ELR (cell line): ENCODE data around the gene NBEA.

Source experiments
- DNase-seq: peaks from one replicate; pipeline ENCODE4 v3.0.0-alpha.2; 2015; ENCODE audit warnings: low read depth

Gene NBEA

GRCh38 chr13:35475960-35476943 lies 534.2 kb downstream of the NBEA start, which contains the start of gene MAB21L1:
MAB21L1 (minus strand) TSS chr13:35476689; CDS start chr13:35476138, 551 bp downstream.
- DNase-seq: peak; percentile 90

GRCh38 chr13:35477386-35477946 lies 535.4 kb downstream of the NBEA start:
- DNase-seq: peak; percentile 53

- DNase-seq: peak; percentile 71
Measured at GRCh38 chr13:35478271-35479037, 536.4 kb downstream of the NBEA start.

- peak; percentile 77 for DNase-seq
Measured at GRCh38 chr13:35479038-35479492, 537.0 kb downstream of the NBEA start.

GRCh38 chr13:35479706-35480105 lies 537.6 kb downstream of the NBEA start:
- peak; percentile 46 for DNase-seq

GRCh38 chr13:35480346-35480745 lies 538.3 kb downstream of the NBEA start:
- DNase-seq: peak; percentile 21

- peak; percentile 51 for DNase-seq
Measured at GRCh38 chr13:35481777-35482176, 539.7 kb downstream of the NBEA start.

GRCh38 chr13:35482527-35482926 lies 540.5 kb downstream of the NBEA start:
- no peak for DNase-seq

- DNase-seq: peak; percentile 34
Measured at GRCh38 chr13:35483761-35484160, 541.7 kb downstream of the NBEA start.

GRCh38 chr13:35484384-35484783 lies 542.3 kb downstream of the NBEA start:
- DNase-seq: peak; percentile 34

GRCh38 chr13:35485424-35485823 lies 543.4 kb downstream of the NBEA start:
- no peak for DNase-seq

GRCh38 chr13:35489050-35489449 lies 547.0 kb downstream of the NBEA start:
- DNase-seq: no peak

GRCh38 chr13:35496006-35496405 lies 553.9 kb downstream of the NBEA start:
- no peak for DNase-seq

GRCh38 chr13:35496761-35497386 lies 554.8 kb downstream of the NBEA start:
- no peak for DNase-seq

GRCh38 chr13:35498231-35498630 lies 556.2 kb downstream of the NBEA start:
- DNase-seq: peak; percentile 47

GRCh38 chr13:35499196-35499662 lies 557.2 kb downstream of the NBEA start:
- DNase-seq: no peak

GRCh38 chr13:35499676-35500075 lies 557.6 kb downstream of the NBEA start:
- no peak for DNase-seq

GRCh38 chr13:35500144-35500543 lies 558.1 kb downstream of the NBEA start:
- DNase-seq: no peak

GRCh38 chr13:35501661-35502235 lies 559.7 kb downstream of the NBEA start:
- DNase-seq: no peak

GRCh38 chr13:35502456-35502855 lies 560.4 kb downstream of the NBEA start:
- DNase-seq: no peak

- peak; percentile 96 for DNase-seq
Measured at GRCh38 chr13:35512271-35512920, 570.3 kb downstream of the NBEA start.
